ENCODE data around the gene ZNF574.
"Not testable (repeated sequence)": the region's sequence is repeated elsewhere in the genome, so short reads cannot be mapped to it uniquely, and the experiment has no call there.

ZNF574 gene

DNA sequence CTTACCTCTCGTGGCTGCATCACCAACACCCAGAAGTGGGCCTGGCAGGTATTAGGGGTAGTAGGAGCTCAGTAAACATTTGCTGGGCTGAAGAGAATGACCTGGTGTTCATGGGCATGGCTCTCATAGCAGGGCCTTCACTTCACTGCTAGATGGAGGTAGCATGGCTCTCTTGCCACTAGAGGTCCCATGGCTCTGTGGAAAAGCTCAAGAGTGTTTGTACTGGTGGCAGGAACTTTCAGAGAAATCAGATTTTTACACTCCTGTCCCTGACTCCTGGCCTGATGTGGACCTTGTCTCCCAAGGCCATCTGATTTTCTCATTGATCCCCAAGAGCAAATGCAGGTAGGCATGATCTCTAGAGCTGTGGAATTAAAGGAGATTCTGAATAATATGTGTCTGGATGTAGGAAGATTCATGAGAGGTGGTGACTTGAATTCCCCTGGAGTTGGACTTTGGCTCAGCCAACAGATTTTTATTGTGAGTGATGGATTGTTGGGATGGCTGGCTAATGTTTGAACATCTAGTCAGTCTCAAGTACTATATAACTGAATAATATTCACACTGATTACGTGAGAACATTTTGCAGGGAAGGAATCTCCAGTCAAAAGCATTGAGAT is 5.7 kb downstream of the ZNF574 start:
- peak; percentile 33 for DNase-seq

DNA sequence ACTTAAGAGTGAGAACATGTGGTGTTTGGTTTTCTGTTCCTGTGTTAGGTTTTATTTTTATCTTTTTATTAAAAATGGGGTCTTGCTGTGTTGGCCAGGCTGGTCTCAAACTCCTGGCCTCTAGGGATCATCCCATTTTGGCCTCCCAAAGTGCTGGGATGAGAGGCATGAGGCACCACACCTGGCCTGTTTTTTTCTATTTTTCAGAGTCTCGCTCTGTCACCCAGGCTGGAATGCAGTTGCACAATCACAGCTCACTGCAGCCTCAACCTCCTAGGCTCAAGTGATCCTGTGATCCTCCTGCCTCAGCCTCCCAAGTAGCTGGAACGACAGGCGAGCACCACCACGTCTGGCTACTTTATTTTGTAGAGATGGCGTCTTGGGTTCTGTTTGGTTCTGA is 7.6 kb downstream of the ZNF574 start:
- DNase-seq, result no peak

DNA sequence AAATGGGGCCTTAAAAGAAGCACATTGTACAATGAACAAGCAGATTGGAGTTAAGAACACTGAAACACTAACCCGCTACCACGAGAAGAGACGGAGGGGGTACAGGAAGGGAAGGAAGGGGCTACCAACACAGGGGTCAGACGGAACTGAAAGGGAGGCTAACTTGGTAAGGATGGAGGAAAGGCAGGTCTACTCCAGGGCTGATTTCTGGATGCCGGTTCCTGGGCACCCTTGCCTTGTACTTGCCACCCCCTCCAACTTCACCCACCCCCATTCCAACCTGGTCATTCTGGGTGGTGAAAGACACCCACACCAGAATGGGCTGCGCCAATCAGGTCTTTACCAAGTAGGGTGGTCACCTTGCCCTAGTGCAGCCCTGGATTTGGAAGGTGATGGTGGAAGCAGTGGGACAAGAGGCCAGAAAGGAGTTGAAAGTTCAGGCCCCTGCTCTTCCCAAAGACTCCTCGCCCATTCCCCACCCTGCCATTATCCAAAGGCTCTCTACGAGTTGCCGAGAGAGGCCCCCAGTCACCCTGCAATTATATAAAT is 10.3 kb downstream of the ZNF574 start:
- no peak for DNase-seq

DNA sequence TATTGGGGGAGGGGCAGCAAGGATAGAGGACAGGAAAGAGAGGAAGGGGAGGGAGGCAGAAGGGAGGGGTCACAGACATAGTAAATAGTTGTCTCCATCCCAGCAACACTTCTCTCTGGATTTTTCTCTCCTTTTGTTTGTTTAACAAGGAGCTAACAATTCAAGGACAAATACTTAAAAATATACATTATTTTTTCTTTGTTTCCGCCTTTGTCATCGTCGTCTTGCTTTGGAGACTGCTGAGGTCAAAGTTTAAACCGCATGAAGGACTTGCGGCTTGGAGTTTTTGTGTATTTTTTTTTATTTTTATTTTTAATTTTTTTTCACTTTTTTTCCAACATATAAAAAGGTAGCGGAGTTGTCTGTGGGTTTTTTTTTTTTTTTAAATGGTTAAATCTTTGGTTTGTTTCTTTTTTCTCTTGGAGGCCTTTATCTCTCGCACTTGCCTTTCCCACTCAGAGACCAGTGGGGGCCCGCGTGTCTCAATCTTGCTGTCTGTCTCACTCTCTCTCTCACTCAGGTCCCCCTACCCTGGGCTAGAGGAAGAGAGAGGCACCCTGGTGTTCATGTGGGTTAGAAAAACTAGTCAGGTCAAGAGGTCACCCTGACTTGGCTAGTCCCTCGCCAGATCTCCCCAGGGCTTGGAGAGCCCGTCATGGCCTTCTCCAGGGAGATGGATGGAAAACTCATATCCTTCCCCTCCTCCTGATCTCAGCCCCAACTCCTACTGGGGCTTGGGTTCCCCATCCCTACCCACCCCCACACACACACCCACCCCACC is 11.0 kb downstream of the ZNF574 start:
- DNase-seq, result no peak

DNA sequence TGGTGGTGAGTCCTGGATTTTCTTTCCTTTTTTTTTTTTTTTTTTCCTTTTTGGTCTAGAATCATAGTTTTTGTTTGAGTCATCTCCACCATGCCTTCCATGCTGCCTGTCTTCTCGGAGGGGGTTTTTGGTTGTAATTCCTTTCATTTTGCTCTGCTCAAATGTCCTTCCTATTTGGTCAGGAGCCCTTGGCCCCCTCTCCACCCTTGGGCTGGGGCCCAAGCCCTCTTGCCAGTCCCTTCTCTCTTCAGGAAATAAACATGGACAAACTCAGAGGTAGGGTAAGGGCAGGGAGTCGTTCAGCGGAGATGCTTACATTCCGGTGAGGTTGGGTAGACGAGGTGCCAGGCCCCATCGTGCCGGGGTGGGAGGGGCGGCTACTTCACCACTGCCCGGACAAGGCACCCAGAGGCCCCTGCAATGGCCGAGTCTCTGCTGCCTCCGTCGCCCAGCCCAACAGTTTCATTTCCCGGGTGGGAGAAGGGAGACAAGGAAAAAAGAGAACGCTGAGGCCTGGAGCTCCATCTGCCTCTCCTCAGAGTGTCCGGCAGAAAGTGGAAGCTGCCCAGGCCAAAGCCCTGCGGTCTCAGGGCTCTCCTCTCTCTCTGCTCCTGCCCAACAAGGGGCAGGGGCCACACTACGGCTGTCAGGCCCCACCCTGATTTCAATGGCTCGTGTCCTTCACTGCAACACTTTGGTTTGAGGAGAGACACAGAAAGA is 12.7 kb downstream of the ZNF574 start:
- no peak for DNase-seq

DNA sequence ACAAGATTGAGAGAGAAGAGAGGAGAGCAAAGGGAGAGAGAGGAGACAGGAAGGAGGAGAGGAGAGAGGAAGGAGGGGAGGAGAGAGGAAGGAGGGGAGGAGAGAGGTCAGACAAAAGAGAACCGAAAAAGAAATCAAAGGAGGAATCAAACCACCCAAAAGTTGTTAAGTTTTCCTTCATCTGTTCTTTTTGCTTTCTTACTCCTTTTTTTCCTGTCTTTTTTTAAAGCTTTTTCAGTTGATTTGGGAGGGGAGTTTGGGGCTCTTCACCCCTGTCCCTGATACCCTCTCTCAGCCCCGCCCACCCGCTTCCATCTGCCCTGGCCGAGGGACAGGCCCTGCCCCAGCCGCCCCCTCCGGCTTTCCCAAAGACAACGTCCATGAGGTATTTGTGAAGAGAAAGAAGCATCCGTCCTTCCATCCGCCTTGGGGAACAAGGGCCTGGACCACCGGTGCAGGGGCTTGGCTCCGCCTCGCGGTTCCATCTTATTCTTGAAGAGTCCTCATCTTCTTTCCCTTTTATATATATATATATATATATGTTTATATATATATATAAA is 13.3 kb downstream of the ZNF574 start:
- DNase-seq, result no peak

DNA sequence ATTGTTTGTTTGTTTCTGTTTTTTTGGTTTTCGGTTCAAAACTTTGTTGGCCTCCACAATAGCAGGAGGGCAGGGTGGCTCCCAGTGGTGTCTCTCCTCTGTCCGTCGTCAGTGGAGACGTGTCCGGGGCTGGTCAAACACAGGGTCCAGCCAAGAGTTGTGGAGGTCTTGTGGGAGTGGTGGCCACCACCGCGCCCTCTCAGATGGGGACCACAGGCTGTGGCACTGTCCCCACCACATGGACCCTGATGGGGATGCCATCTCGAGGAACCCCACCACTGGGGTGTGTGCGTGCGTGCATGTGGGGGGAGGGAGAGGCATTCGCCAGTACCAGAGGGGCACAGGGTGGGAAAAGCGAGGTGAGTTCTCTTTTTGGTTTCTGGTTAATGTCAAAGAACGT is 13.8 kb downstream of the ZNF574 start:
- no peak for DNase-seq

DNA sequence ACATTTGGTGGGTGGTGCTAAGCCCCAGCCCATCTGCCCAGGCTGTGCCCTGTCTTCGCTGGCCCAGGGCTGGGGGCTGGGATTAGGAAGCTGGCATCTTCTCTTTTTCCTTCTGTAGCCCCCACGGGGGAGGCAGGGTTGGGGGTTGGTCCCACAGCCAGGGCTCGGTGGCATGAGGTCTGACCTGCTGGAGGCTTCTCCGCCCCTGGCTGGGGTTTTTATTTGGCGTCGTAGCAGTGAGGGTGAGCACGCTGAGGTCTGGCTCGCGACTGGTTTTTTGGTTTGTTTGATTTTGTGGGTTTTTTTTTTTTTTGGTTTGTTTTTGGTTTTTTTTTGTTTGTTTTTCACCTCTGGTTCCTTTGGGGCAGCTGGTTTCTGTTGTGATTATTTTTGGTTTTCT is 14.7 kb downstream of the ZNF574 start:
- peak; percentile 14 for DNase-seq

DNA sequence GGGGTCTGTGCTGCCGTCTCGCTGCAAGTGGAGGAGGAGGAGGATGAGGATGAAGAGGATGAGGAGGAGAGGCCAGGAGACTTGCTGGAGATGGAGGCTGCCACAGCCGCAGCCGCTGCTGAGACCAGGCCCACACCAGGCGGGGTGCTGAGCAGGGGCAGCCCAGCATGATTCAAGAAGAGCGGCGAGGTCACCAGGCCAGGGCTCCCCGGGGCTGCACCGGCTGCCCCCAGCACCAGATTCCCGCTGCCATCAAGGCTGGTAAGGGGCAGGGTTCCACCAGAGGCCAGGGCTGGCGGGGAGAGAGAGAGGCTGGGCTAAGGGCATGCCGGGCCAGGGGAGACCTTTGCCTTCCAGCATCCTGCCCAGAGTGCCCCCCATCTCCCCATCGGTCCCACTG is 15.3 kb downstream of the ZNF574 start:
- no peak for DNase-seq

DNA sequence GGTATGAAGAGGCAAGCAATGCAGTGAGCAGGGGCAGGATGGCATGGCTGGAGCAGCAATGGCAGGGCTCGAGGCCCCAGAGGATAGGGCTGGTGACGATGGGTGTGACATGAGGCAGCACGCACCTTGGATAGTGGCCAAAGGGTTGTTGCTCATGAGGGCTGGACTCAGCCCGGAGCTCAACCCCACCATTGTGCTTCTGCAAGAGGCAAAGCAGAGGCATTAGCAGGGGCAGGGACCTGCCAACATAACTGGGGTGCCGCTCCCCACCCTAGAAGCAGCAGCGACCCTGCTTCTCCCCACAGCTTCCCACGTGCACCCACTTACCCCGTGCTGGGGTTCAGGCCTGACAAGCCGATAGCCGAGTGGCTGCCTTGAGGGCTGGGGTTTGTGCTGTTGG is 15.8 kb downstream of the ZNF574 start:
- no peak for DNase-seq

DNA sequence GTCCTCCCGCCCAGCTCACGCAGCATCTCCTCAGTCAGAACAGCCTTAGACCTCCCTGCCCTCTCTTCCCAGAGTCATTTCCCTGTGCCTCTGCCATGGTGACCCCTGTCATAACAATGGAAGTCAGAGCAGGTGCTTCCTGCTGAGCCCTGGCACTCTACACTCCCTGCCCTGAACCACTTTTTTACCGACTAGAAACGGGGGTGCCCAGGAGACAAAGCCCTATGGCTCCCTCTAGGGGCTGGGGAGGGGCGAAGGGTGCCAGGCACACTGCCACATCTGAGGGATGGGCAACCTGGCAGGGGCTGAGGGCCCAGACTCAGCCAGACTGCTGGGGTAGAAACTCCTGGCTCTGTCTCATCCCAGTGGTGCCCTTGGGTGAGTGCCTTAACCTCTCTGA is 16.4 kb downstream of the ZNF574 start:
- peak; percentile 54 for DNase-seq

DNA sequence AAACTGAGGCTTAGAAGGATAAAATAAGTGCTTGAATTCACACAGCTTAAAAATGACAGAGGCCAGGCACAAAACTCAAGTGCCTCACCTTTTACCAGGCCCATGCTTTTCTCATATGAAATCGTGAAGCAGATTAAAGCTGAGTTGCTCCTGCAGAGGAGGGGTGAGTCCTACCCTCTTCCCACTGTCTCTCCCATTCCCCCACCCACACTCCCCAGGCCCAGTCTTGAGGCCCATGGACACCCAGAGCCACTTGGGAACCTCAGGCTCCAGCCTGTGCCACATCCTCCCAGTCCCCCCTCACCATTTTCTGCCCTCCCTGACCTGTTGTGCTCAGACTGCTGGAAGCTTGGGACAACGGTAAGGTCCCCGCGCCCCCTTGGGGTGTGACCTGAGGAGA is 17.5 kb downstream of the ZNF574 start:
- no peak for DNase-seq

DNA sequence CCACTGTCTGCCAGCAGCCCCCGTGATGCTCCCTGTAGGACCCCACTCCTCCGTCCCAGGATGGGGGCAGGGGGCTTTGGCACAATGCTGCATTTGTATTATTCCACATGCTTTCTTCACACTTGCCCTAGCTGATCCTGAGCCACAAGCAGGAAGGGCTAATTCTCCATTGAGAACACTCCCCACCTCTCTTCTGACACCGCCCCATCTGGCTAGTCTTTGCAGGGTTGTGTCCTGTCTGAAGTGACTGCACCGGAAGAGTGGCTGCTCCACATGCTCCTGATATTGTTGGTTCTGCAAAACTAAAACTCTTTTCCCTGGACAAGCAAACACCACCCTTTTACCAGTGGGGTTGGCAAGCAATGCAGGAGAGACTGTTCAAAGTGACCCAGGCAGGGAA is 18.0 kb downstream of the ZNF574 start:
- DNase-seq, result no peak

DNA sequence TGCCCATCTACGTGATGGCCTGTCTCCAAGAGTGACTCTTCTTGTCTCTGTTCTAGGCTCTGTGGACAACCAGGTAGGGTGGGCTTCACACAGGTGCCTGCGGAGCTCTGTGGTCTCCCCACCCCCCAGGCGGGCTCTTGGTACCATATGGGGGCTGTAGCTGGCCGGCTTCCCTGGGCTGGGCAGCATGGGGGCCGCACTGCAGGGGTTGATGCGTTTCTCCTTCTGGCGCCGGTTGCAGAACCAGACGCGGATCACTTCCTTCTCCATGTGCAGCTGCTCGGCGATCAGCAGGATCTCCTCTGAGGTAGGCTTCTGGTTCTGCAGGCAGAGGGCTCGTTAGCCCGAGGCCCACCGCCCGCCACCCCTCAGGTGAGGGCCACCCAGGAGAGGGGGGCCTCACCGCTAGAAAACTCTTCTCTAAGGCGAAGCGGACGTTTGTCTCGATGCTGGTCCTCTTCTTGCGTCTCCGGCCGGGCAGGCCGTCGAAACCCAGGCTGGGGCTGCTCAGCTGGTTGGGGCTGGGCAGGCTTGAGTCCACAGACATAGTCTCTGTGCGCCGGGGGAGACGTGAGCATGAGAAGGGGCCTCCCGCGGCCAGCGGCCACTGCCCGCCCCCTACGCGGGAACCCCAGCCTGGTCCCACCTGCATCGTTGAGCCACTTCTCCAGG is 19.3 kb downstream of the ZNF574 start:
- DNase-seq, result no peak

DNA sequence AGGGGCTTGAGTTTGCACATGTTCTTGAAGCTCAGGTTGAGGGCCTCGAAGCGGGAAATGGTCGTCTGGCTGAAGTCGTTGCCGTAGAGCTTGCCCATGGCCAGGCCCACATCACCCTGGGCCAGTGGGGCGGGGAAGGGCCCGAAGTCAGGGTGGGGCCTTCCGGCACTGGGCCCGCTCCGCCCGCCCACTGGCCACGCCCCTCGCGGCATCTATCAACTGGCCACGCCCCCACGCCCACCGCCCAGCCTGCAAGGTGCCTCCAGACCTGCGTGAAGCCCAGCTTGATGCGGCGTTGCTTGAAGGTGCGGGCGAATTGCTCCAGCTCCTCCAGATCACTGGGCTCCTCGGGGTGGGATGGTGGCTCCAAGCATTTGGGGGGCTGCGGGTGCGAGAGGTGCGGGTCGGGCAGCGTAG is 19.9 kb downstream of the ZNF574 start:
- no peak for DNase-seq

DNA sequence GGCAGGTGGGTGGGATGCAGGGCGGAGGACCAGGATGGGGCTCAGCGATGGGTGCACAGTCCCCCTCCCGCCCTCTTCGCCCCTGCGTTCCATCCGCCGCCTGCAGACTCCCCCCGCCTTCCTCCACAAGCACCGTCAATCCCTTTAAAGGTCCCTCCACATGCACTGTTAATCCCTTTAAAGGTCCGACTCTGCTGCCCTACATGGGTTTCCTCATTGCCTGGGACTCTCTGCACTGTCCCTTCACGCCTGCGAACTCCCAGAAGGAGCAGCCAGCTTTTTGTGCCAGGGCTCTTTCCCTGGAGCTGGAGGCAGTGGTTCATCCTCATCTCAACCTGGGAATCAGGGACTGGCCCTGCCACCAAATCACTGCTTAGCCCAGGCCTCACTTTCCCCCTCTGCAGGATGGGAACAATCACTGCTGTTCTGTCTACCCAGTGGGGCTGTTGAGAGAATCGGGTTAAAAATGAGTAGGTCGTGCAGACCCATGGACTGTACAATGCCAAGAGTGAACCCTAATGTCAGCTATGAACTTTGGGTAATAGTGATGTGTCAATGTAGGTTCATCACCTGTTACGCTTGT is 20.4 kb downstream of the ZNF574 start:
- no peak for DNase-seq

DNA sequence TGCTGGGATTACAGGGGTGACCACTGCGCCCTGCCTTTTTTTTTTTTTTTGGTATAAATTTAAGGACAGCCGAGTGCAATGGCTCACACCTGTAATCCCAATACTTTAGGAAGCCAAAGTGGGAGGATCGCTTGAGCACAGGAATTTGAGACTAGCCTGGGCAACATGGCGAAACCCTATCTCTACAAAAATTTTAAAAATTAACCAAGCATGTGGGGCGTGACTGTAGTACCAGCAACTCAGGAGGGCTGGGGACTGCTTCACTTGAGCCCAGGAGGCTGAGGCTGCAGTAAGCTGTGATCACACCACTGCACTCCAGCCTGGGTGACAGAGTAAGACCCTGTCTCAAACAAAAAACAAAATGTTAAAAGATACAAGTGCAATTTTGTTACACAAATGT is 21.5 kb downstream of the ZNF574 start:
- DNase-seq, result no peak

DNA sequence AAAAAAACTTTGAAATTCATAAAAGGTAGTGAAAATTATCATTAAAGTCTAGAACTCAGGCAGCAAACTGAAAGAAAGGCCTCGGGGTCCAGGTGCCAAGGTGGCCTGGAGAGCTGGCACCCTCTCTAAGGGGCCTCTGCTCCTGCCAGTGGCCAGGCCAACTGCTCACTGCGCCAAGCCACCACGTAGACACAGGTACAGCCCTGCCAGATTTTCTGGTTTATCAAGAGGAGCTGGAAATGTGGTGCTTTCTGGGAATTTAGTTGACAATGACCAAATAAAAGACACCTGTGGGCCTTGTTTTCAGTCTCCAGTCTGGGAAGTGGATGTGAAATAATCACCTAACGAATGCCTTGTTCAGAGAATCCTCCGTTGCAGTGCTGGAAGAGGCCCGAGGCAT is 22.8 kb downstream of the ZNF574 start:
- no peak for DNase-seq

DNA sequence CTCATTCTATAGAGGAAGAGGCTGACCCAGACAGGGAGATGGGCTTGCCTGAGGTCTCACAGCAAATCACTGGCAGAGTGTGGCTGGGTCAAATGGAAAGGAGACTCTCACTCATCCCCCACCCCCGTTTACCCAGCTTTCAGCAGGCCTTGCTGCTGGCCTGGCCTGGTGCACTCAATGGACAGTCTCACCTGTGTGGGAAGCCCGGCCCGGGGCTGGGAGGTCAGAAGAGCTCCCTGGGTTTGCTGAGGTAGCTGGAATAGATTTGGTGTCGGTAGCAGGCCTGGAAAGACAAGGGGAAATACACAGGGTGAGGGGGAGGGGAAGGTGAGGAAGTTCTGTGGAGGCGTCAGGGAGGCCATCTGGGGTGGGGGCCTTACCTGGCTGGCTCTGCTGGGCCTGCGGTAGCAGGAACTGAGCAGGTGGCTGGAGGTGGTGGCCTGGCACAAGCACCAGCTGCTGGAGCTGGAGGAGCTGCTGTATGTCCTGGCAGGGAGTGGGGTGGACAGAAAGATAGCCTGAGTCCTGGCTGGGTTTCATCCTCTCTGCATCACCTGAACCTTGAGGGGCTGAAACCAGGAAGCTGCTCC is 23.5 kb downstream of the ZNF574 start:
- DNase-seq, result no peak

DNA sequence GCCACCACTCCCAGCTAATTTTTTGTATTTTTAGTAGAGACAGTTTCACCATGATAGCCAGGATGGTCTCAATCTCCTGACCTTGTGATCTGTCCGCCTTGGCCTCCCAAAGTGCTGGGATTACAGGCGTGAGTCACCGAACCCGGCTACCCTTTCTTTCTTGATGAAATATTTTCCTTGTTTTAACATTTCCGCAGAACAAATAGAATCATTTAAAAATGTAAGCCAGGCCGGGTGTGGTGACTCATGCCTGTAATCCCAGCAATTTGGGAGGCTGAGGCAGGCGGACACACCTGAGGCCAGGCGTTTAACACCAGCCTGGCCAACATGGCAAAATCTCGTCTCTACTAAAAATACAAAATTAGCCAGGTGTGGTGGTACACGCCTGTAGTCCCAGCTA is 24.3 kb downstream of the ZNF574 start:
- DNase-seq, result not testable (repeated sequence)

DNA sequence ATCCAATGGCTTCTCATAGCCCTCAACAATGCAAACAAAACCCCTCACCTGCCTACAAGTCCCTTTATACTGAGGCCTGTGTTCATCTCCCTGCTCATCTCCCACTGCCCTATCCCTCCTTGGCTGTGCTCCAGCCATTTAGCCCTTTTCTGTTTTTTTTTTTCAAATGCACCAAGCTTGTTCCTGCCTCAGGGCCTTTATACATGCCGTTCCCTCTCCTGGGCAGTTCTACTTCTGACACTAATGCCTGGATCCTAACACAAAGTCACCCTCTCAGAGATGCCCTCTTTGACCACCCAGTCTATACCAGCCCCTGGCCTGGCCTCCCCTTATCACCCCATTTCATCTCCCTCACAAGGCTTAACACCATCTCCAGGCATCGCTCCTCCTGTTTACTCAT is 26.9 kb downstream of the ZNF574 start:
- DNase-seq, result no peak

DNA sequence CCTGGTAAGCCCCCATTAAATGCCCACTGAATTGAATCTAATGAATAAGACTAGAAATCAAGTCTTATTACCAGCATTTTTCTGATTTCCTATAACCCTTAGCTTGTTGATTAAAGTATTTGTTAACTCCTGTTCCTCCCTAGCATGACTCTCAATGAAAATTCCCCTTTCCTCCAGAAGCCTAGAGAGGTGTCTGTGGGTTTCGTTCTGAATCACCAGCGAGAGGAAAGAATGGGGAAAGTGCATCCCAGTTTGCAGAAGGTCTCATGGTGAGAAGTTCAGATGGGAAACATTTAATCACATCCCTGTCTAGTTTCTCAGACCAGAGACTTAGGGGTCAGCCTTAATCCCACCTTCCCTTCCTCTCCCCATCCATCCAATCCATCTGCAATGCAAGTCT is 29.4 kb downstream of the ZNF574 start:
- DNase-seq, result no peak
